CD4-positive, alpha-beta memory T cell (primary cell): ENCODE measurements around the gene NEUROD6. TPM values are rescaled to one million over a fixed set of nuclear protein-coding genes. Genes with fewer than 3 reads are reported as not detected.

Source experiments
- CTCF ChIA-PET: fragments of 350-600 bp; sonication (Branson Sonifier 250); formaldehyde crosslinking; loops from one replicate; lab custom pipeline; 2021; ENCODE audit warnings: inconsistent platforms; ENCODE audit not compliant: partially characterized antibody; lab: Charles Lee
- POLR2A ChIA-PET: fragments of 350-600 bp; sonication (Branson Sonifier 250); formaldehyde crosslinking; loops from one replicate; lab custom pipeline; 2021; ENCODE audit not compliant: partially characterized antibody; lab: Charles Lee
- DNase-seq, 5 donors: peaks; one replicate each; pipeline versions ENCODE4 v3.0.0 to v3.0.0-alpha.2; 2020 to 2022; ENCODE audit warnings: mixed read lengths in 1 of 5
- H3K27ac ChIP-seq: one replicate; pipeline ENCODE4 v1.7.0; 2013; ENCODE audit warnings: low read depth, low read length
- H3K27me3 ChIP-seq: 2 replicates; pipeline ENCODE4 v1.7.0; 2013; ENCODE audit warnings: mild to moderate bottlenecking, low read length, moderate library complexity; ENCODE audit not compliant: insufficient read depth
- H3K36me3 ChIP-seq: 2 replicates; pipeline ENCODE4 v1.7.0; 2013; ENCODE audit warnings: mild to moderate bottlenecking, low read length, moderate library complexity; ENCODE audit not compliant: insufficient read depth
- H3K4me1 ChIP-seq: 2 replicates; pipeline ENCODE4 v1.7.0; 2013; ENCODE audit warnings: mild to moderate bottlenecking, low read length, moderate library complexity; ENCODE audit not compliant: insufficient read depth
- H3K4me3 ChIP-seq, 2 donors: one replicate each; pipeline ENCODE4 v1.7.0; 2013; ENCODE audit warnings: low read length in 2 of 2, mild to moderate bottlenecking in 1 of 2
- H3K9me3 ChIP-seq, 2 donors: one replicate each; pipeline ENCODE4 v1.7.0; 2013; ENCODE audit warnings: low read length in 2 of 2, control low read depth in 1 of 2; ENCODE audit not compliant: control insufficient read depth in 1 of 2
- H3K27ac Mint-ChIP-seq, 7 donors: one replicate each; pipeline ENCODE4 v1.8.0; 2020 to 2021; ENCODE audit warnings: mixed read lengths in 7 of 7, mild to moderate bottlenecking in 6 of 7, inconsistent platforms in 3 of 7, moderate library complexity in 3 of 7
- H3K27me3 Mint-ChIP-seq, 2 donors: one replicate each; pipeline ENCODE4 v1.8.0; 2020 to 2021; ENCODE audit warnings: mixed read lengths in 2 of 2
- H3K36me3 Mint-ChIP-seq, 2 donors: one replicate each; pipeline ENCODE4 v1.8.0; 2020 to 2021; ENCODE audit warnings: mixed read lengths in 2 of 2, inconsistent platforms in 1 of 2, mild to moderate bottlenecking in 1 of 2
- H3K4me1 Mint-ChIP-seq, 4 donors: one replicate each; pipeline ENCODE4 v1.8.0; 2020 to 2021; ENCODE audit warnings: mixed read lengths in 4 of 4, mild to moderate bottlenecking in 1 of 4
- H3K4me3 Mint-ChIP-seq, 8 donors: one replicate each; pipeline ENCODE4 v1.8.0; 2020 to 2021; ENCODE audit warnings: mixed read lengths in 8 of 8, mild to moderate bottlenecking in 7 of 8, moderate library complexity in 6 of 8, inconsistent platforms in 3 of 8
- H3K9me3 Mint-ChIP-seq, 8 donors: one replicate each; pipeline ENCODE4 v1.8.0; 2020 to 2021; ENCODE audit warnings: mixed read lengths in 8 of 8, mild to moderate bottlenecking in 5 of 8, inconsistent platforms in 3 of 8, moderate library complexity in 1 of 8
- intact Hi-C: fragments of 100-400 bp; cut with micrococcal nuclease; formaldehyde crosslinking; loops from one replicate; pipeline ENCODE4 v1.15.1; 2023
- polyA plus RNA-seq, 2 donors: library from polyadenylated mRNA; unstranded; fragments of 300-500 nt; fragmentation: Illumina TruSeq; gene quantifications; one replicate each; pipeline ENCODE4 v1.2.3, GENCODE V29; 2021
- total RNA-seq, 2 experiments: library from RNA; stranded (reverse); gene quantifications; one replicate each; pipeline ENCODE4 v1.2.3, GENCODE V29; 2021

Gene NEUROD6
- total and polyA plus RNA-seq, 4 experiments from 2014 or later, result not detected

DNA sequence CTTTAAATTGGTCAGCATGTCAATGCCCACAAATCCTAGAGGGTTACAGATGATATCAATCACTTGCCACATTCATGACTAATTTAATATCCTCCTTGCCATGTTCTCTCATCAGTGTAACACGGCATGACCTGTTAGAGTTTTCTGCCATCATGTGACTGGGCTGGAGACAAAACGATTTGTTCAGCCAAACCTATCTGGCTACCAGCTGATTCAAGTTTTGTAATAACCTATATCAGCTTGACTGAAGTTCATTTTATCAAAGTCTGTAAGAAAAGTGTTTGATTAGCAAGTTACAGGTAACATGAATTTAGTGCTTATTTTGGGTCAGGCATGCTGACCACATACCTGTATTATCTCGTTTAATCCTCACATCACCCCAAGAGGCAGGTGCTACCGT is 25.7 kb downstream of the NEUROD6 start:
- no peaks in the 10 kb centered on the region for H3K9me3 ChIP-seq
- H3K27ac Mint-ChIP-seq, result no peak overlapping the region

DNA sequence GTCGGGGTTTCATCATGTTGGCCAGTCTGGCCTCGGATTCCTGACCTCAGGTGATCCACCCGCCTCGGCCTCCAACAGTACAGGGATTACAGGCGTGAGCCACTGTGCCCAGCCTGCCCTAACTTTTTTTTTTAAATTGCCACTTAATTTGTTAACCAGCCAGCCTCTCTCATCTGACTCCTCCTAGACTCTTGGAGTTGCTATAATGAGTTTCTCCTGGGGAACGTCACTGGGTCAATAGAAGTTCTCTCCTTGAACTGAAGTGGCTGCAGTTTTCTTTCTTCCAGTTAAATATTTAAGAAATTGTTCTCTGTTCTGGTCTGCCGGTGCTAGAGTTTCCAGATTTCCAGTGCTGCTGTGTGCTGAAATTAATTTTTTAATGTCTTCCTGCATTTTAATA is 27.6 kb downstream of the NEUROD6 start:
- no peaks in the 10 kb centered on the region for H3K36me3 Mint-ChIP-seq
- POLR2A ChIA-PET, result no interaction called here
- H3K27ac ChIP-seq, result no peak overlapping the region

More for the DNA sequence above, 25.7 kb downstream of the NEUROD6 start:
- H3K27me3 ChIP-seq, result no peaks in the 10 kb centered on the region
- DNase-seq, result no peak
- no peaks in the 10 kb centered on the region for H3K36me3 ChIP-seq
- Mint-ChIP-seq H3K9me3 (peaks cover 0 to 3% (median under 1%) of the 10 kb centered on the region in 8 donors), H3K4me1 (no peaks in the 10 kb centered on the region), H3K4me3 (no peak overlapping the region), H3K36me3 (no peaks in the 10 kb centered on the region), H3K27me3 (peaks cover 0 to 1% of the 10 kb centered on the region in 2 donors)
- H3K27ac ChIP-seq, result no peak overlapping the region
- no peak overlapping the region for H3K4me3 ChIP-seq
- H3K4me1 ChIP-seq, result no peaks in the 10 kb centered on the region
- CTCF ChIA-PET, result no interaction called here
- intact Hi-C loops, result no loop called here
- POLR2A ChIA-PET, result no interaction called here

DNA sequence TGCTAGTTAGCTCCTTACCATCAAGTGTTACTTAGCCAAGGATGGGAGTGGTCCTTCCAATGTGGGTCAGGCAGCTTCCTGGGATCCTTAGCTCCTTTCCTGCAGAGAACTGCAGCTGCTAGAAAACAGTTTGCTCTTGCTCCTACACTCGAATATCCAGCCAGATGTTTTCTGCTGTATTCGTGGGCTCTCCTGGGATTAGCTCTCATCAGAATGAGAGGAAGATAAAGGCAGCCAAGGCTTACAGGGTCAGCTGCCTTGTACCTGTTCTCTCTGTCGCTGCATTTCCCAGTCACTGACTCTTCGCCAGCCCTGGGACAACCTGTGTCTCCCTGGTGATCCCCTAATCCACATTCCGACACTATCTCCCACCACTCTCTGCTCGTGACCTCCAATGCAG is 29.0 kb downstream of the NEUROD6 start:
- no peak for DNase-seq

More for the DNA sequence above, 27.6 kb downstream of the NEUROD6 start:
- no peaks in the 10 kb centered on the region for H3K4me1 ChIP-seq
- H3K9me3 ChIP-seq, result no peaks in the 10 kb centered on the region
- intact Hi-C loops, result no loop called here
- no peaks in the 10 kb centered on the region for H3K27me3 ChIP-seq
- CTCF ChIA-PET, result no interaction called here
- no peaks in the 10 kb centered on the region for H3K4me1 Mint-ChIP-seq
- H3K27me3 Mint-ChIP-seq, result peaks cover 0 to 1% of the 10 kb centered on the region in 2 donors
- H3K4me3 Mint-ChIP-seq, result no peak overlapping the region
- H3K4me3 ChIP-seq, result no peak overlapping the region
- no peak overlapping the region for H3K27ac Mint-ChIP-seq
- H3K9me3 Mint-ChIP-seq, result peaks cover 0 to 3% (median 0%) of the 10 kb centered on the region in 8 donors
- H3K36me3 ChIP-seq, result no peaks in the 10 kb centered on the region
- DNase-seq, result no peak

DNA sequence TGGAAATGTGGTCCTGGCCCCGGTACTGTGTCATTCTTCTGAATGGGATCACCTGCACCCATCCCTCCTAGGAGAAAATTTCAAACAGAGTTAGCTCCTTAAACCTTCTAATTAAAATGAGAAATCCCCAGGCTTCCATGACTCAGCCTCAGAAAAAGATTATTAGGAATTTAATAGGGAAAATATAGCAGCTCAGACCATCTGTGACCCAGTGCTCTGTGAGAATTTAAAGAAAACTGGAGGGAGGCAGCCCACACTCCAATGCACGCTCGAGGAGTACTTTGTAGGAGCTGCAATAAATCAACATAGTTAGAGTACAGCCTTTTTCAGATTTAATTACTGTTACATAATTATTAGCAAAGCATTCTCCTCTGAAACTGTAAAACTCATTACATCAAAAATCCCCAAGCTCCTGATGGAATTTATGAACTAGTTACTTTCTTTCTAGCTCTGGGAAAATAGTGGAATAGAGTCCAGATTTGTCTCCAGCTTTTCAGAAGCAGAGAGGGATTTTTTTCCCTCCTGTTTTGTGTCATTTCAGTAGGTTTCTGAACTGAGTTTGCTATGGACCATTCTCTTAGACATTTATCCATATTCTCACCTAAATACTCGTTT is 30.1 kb downstream of the NEUROD6 start:
- POLR2A ChIA-PET, result no interaction called here
- no peaks in the 10 kb centered on the region for H3K36me3 Mint-ChIP-seq

More for the DNA sequence above, 29.0 kb downstream of the NEUROD6 start:
- no peak overlapping the region for H3K4me3 Mint-ChIP-seq
- intact Hi-C loops, result no loop called here
- no peaks in the 10 kb centered on the region for H3K36me3 Mint-ChIP-seq
- H3K27ac Mint-ChIP-seq, result no peak overlapping the region
- Histone ChIP-seq H3K4me3 (no peak overlapping the region), H3K27ac (no peak overlapping the region), H3K36me3 (no peaks in the 10 kb centered on the region), H3K27me3 (no peaks in the 10 kb centered on the region), H3K9me3 (no peaks in the 10 kb centered on the region), H3K4me1 (no peaks in the 10 kb centered on the region)
- peaks cover 0 to 3% (median 0%) of the 10 kb centered on the region in 8 donors for H3K9me3 Mint-ChIP-seq
- CTCF ChIA-PET, result no interaction called here
- POLR2A ChIA-PET, result no interaction called here
- H3K27me3 Mint-ChIP-seq, result no peaks in the 10 kb centered on the region
- no peaks in the 10 kb centered on the region for H3K4me1 Mint-ChIP-seq

DNA sequence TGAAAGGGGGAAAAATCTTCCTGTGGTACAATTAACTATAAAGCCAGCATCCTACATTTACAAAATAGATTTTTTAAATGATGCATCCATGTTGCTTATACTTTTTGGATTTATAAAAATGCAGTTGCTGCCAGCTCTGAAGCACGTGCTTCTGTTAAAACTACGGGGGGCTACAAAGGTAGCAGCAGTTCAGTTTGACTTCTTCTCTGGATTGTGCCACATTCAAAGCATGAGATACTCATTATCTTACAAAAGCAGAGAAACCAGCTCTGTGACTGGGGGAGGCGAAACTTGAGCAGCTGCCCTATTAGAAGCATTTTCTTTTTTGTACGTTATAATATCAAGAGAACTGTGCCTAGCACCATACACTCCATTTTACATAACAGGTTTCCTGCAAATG is 31.1 kb downstream of the NEUROD6 start:
- no peaks in the 10 kb centered on the region for H3K36me3 Mint-ChIP-seq
- H3K9me3 Mint-ChIP-seq, result peaks cover 0 to 3% (median 0%) of the 10 kb centered on the region in 8 donors
- Histone ChIP-seq H3K9me3 (no peaks in the 10 kb centered on the region), H3K27me3 (no peaks in the 10 kb centered on the region), H3K27ac (no peak overlapping the region), H3K4me1 (no peaks in the 10 kb centered on the region), H3K4me3 (no peak overlapping the region), H3K36me3 (no peaks in the 10 kb centered on the region)
- H3K4me3 Mint-ChIP-seq, result peak overlapping the region in 1 of 8 donors; percentile 18
- DNase-seq, result no peak
- H3K27ac Mint-ChIP-seq, result no peak overlapping the region
- CTCF ChIA-PET, result no interaction called here
- POLR2A ChIA-PET, result no interaction called here
- no peaks in the 10 kb centered on the region for H3K4me1 Mint-ChIP-seq
- no peaks in the 10 kb centered on the region for H3K27me3 Mint-ChIP-seq
- intact Hi-C loops, result no loop called here

More for the DNA sequence above, 30.1 kb downstream of the NEUROD6 start:
- no peaks in the 10 kb centered on the region for H3K36me3 ChIP-seq
- DNase-seq, result no peak
- Mint-ChIP-seq H3K9me3 (peaks cover 0 to 3% (median 0%) of the 10 kb centered on the region in 8 donors), H3K4me1 (no peaks in the 10 kb centered on the region), H3K27me3 (no peaks in the 10 kb centered on the region), H3K4me3 (no peak overlapping the region), H3K27ac (no peak overlapping the region)
- intact Hi-C loops, result no loop called here
- no peaks in the 10 kb centered on the region for H3K27me3 ChIP-seq
- CTCF ChIA-PET, result no interaction called here
- H3K27ac ChIP-seq, result no peak overlapping the region
- no peaks in the 10 kb centered on the region for H3K4me1 ChIP-seq
- H3K9me3 ChIP-seq, result no peaks in the 10 kb centered on the region
- H3K4me3 ChIP-seq, result no peak overlapping the region

DNA sequence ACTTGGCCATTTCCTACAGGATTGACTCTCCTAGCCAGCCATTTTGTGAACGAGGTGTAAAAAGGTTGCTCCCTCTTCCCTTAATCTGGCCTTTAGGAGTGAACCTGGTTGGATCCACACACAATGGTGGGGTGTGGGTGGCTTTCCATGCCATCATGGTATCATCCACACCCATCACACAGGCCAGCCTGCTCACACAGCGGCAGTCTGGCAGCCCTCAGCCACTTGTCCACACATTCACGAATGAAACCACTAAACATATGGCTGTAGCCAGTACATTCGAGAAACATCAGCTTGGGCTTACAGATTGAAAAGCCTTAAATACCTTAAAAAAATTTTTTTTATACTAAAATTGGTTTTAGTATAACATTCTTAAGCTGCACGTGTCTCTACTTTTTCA is 31.9 kb downstream of the NEUROD6 start:
- no peaks in the 10 kb centered on the region for H3K36me3 Mint-ChIP-seq
- ChIA-PET POLR2A (no interaction called here), CTCF (no interaction called here)

DNA sequence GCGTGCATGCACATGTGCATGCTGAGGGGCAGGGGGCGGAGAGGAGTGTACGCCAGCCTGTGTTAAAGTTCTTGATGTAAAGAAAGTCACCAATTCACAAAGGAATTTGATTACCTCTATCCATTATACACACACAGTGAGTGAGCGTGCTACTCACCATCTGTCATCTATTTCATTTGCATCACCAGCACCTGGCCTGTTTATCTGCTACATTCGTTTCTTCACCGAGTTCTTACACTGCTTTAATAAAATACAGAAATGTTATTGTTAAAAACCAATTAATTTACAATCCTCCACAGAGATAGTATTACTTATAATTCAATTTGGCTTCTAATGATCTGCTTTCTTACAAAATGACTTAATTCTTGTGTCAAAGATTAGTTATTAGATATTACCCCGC is 32.6 kb downstream of the NEUROD6 start:
- ChIA-PET POLR2A (no interaction called here), CTCF (no interaction called here)
- Histone ChIP-seq H3K36me3 (no peaks in the 10 kb centered on the region), H3K27ac (no peak overlapping the region), H3K4me3 (no peak overlapping the region), H3K27me3 (no peaks in the 10 kb centered on the region), H3K9me3 (no peaks in the 10 kb centered on the region), H3K4me1 (no peaks in the 10 kb centered on the region)
- Mint-ChIP-seq H3K4me1 (no peaks in the 10 kb centered on the region), H3K27me3 (no peaks in the 10 kb centered on the region), H3K9me3 (peaks cover 0 to 3% (median 0%) of the 10 kb centered on the region in 8 donors), H3K4me3 (no peak overlapping the region), H3K36me3 (no peaks in the 10 kb centered on the region), H3K27ac (no peak overlapping the region)
- DNase-seq, result no peak
- intact Hi-C loops, result no loop called here

More for the DNA sequence above, 31.9 kb downstream of the NEUROD6 start:
- Histone ChIP-seq H3K27ac (no peak overlapping the region), H3K4me1 (no peaks in the 10 kb centered on the region), H3K27me3 (no peaks in the 10 kb centered on the region), H3K9me3 (no peaks in the 10 kb centered on the region), H3K4me3 (no peak overlapping the region), H3K36me3 (no peaks in the 10 kb centered on the region)
- Mint-ChIP-seq H3K9me3 (peaks cover 0 to 3% (median 0%) of the 10 kb centered on the region in 8 donors), H3K27me3 (no peaks in the 10 kb centered on the region), H3K27ac (no peak overlapping the region), H3K4me3 (no peak overlapping the region), H3K4me1 (no peaks in the 10 kb centered on the region)
- intact Hi-C loops, result no loop called here
- DNase-seq, result no peak
